ENCODE measurements around the gene TXNDC8.

Gene TXNDC8

GRCh38 chr9:110307191-110307590 lies 30.5 kb downstream of the TXNDC8 start:
- H3K9me3 Mint-ChIP-seq = no peaks in the 10 kb centered on the region
- H3K4me3 Mint-ChIP-seq = no peak overlapping the region
- no peak for ATAC-seq
- no peak overlapping the region for H3K27ac Mint-ChIP-seq
- H3K27me3 Mint-ChIP-seq = peaks cover 11% of the 10 kb centered on the region
- no peak for DNase-seq
- peaks cover 9% of the 10 kb centered on the region for H3K4me1 Mint-ChIP-seq

GRCh38 chr9:110303133-110303532 lies 34.5 kb downstream of the TXNDC8 start:
- H3K4me1 Mint-ChIP-seq = no peaks in the 10 kb centered on the region
- ATAC-seq (no peak), DNase-seq (no peak)
- H3K4me3 Mint-ChIP-seq = no peak overlapping the region
- no peak overlapping the region for H3K27ac Mint-ChIP-seq
- H3K9me3 Mint-ChIP-seq = no peaks in the 10 kb centered on the region
- peaks cover 12% of the 10 kb centered on the region for H3K27me3 Mint-ChIP-seq

- H3K9me3 Mint-ChIP-seq = no peaks in the 10 kb centered on the region
- no peaks in the 10 kb centered on the region for H3K4me1 Mint-ChIP-seq
- ATAC-seq (no peak), DNase-seq (no peak)
- H3K27ac Mint-ChIP-seq = no peak overlapping the region
- H3K27me3 Mint-ChIP-seq = peaks cover 10% of the 10 kb centered on the region
- no peak overlapping the region for H3K4me3 Mint-ChIP-seq
Measured at GRCh38 chr9:110298043-110298605, 39.5 kb downstream of the TXNDC8 start.

- no peak overlapping the region for H3K27ac Mint-ChIP-seq
- no peak for DNase-seq
- no peaks in the 10 kb centered on the region for H3K4me1 Mint-ChIP-seq
- no peaks in the 10 kb centered on the region for H3K9me3 Mint-ChIP-seq
- ATAC-seq = no peak
- no peak overlapping the region for H3K4me3 Mint-ChIP-seq
- H3K27me3 Mint-ChIP-seq = no peaks in the 10 kb centered on the region
Measured at GRCh38 chr9:110293248-110293647, 44.4 kb downstream of the TXNDC8 start.

GRCh38 chr9:110291921-110292557 lies 45.6 kb downstream of the TXNDC8 start:
- H3K27ac Mint-ChIP-seq = no peak overlapping the region
- DNase-seq (no peak), ATAC-seq (no peak)
- H3K4me1 Mint-ChIP-seq = no peaks in the 10 kb centered on the region
- no peaks in the 10 kb centered on the region for H3K27me3 Mint-ChIP-seq
- no peak overlapping the region for H3K4me3 Mint-ChIP-seq
- no peaks in the 10 kb centered on the region for H3K9me3 Mint-ChIP-seq

GRCh38 chr9:110290001-110290400 lies 47.7 kb downstream of the TXNDC8 start:
- no peak for ATAC-seq
- DNase-seq = no peak
- Mint-ChIP-seq H3K4me3 (no peak overlapping the region), H3K9me3 (no peaks in the 10 kb centered on the region), H3K27me3 (no peaks in the 10 kb centered on the region), H3K4me1 (no peaks in the 10 kb centered on the region), H3K27ac (no peak overlapping the region)

GRCh38 chr9:110288503-110288902 lies 49.2 kb downstream of the TXNDC8 start:
- no peak overlapping the region for H3K4me3 Mint-ChIP-seq
- no peaks in the 10 kb centered on the region for H3K4me1 Mint-ChIP-seq
- ATAC-seq = no peak
- H3K9me3 Mint-ChIP-seq = no peaks in the 10 kb centered on the region
- no peak overlapping the region for H3K27ac Mint-ChIP-seq
- no peaks in the 10 kb centered on the region for H3K27me3 Mint-ChIP-seq
- DNase-seq = no peak

GRCh38 chr9:110287289-110287680 lies 50.4 kb downstream of the TXNDC8 start:
- no peaks in the 10 kb centered on the region for H3K4me1 Mint-ChIP-seq
- no peaks in the 10 kb centered on the region for H3K9me3 Mint-ChIP-seq
- H3K27me3 Mint-ChIP-seq = no peaks in the 10 kb centered on the region
- H3K4me3 Mint-ChIP-seq = no peak overlapping the region
- ATAC-seq (no peak), DNase-seq (no peak)
- H3K27ac Mint-ChIP-seq = no peak overlapping the region

- H3K4me3 Mint-ChIP-seq = no peak overlapping the region
- DNase-seq (no peak), ATAC-seq (no peak)
- no peaks in the 10 kb centered on the region for H3K27me3 Mint-ChIP-seq
- H3K27ac Mint-ChIP-seq = no peak overlapping the region
- no peaks in the 10 kb centered on the region for H3K9me3 Mint-ChIP-seq
- no peaks in the 10 kb centered on the region for H3K4me1 Mint-ChIP-seq
Measured at GRCh38 chr9:110284211-110284844, 53.3 kb downstream of the TXNDC8 start.

- DNase-seq (no peak), ATAC-seq (no peak)
- H3K27ac Mint-ChIP-seq = no peak overlapping the region
- no peaks in the 10 kb centered on the region for H3K9me3 Mint-ChIP-seq
- H3K4me3 Mint-ChIP-seq = no peak overlapping the region
- no peaks in the 10 kb centered on the region for H3K27me3 Mint-ChIP-seq
- H3K4me1 Mint-ChIP-seq = no peaks in the 10 kb centered on the region
Measured at GRCh38 chr9:110283751-110284150, 53.9 kb downstream of the TXNDC8 start.

GRCh38 chr9:110282739-110283081 lies 55.0 kb downstream of the TXNDC8 start:
- no peaks in the 10 kb centered on the region for H3K9me3 Mint-ChIP-seq
- no peak overlapping the region for H3K27ac Mint-ChIP-seq
- H3K27me3 Mint-ChIP-seq = no peaks in the 10 kb centered on the region
- DNase-seq = no peak
- no peaks in the 10 kb centered on the region for H3K4me1 Mint-ChIP-seq
- ATAC-seq = no peak
- H3K4me3 Mint-ChIP-seq = no peak overlapping the region

GRCh38 chr9:110282018-110282738 lies 55.5 kb downstream of the TXNDC8 start:
- no peak for ATAC-seq

GRCh38 chr9:110278080-110278707 lies 59.5 kb downstream of the TXNDC8 start:
- no peak for DNase-seq
- Mint-ChIP-seq H3K27ac (no peak overlapping the region), H3K4me1 (no peaks in the 10 kb centered on the region), H3K9me3 (no peaks in the 10 kb centered on the region), H3K4me3 (no peak overlapping the region), H3K27me3 (no peaks in the 10 kb centered on the region)
- ATAC-seq = no peak

More at GRCh38 chr9:110282018-110282738, 55.5 kb downstream of the TXNDC8 start:
- Mint-ChIP-seq H3K27ac (no peak overlapping the region), H3K27me3 (no peaks in the 10 kb centered on the region), H3K4me1 (no peaks in the 10 kb centered on the region), H3K4me3 (no peak overlapping the region), H3K9me3 (no peaks in the 10 kb centered on the region)
- DNase-seq = no peak

GRCh38 chr9:110276781-110277180 lies 60.9 kb downstream of the TXNDC8 start:
- DNase-seq (no peak), ATAC-seq (no peak)
- Mint-ChIP-seq H3K9me3 (no peaks in the 10 kb centered on the region), H3K4me1 (no peaks in the 10 kb centered on the region), H3K27me3 (no peaks in the 10 kb centered on the region), H3K4me3 (no peak overlapping the region), H3K27ac (no peak overlapping the region)

GRCh38 chr9:110270211-110270995 lies 67.3 kb downstream of the TXNDC8 start:
- DNase-seq (no peak), ATAC-seq (no peak)
- H3K27me3 Mint-ChIP-seq = no peaks in the 10 kb centered on the region
- H3K4me1 Mint-ChIP-seq = no peaks in the 10 kb centered on the region
- no peak overlapping the region for H3K27ac Mint-ChIP-seq
- H3K4me3 Mint-ChIP-seq = no peak overlapping the region
- H3K9me3 Mint-ChIP-seq = no peaks in the 10 kb centered on the region
